Renal cortical epithelial cell (primary cell): ENCODE measurements around the gene LETM1. TPM values are rescaled to one million over a fixed set of nuclear protein-coding genes. Genes with fewer than 3 reads are reported as not detected.

Experiments
- DNase-seq: peaks from one replicate; pipeline ENCODE4 v3.0.0-alpha.2; 2011; ENCODE audit warnings: low read depth
- total RNA-seq: library from RNA; depleted of rRNA; stranded (reverse); fragments of >200 nt; gene quantifications from 2 replicates; pipeline ENCODE4 v1.2.3, GENCODE V29; 2014

LETM1 gene
- total RNA-seq, 1 donor from 2014 or later: 102 TPM

- DNase-seq: no peak
These were observed 49.2 kb downstream of the LETM1 start for GRCh38 chr4:1806596-1807331.

GRCh38 chr4:1806223-1806564 is 49.8 kb downstream of the LETM1 start:
- DNase-seq: no peak

- no peak for DNase-seq
These were observed 50.3 kb downstream of the LETM1 start for GRCh38 chr4:1805493-1806222.

- no peak for DNase-seq
These were observed 51.1 kb downstream of the LETM1 start for GRCh38 chr4:1804638-1805492.

- no peak for DNase-seq
These were observed 52.2 kb downstream of the LETM1 start for GRCh38 chr4:1803523-1804423.

- no peak for DNase-seq
These were observed 53.0 kb downstream of the LETM1 start for GRCh38 chr4:1802720-1803522.

- no peak for DNase-seq
These were observed 53.7 kb downstream of the LETM1 start for GRCh38 chr4:1802151-1802715.

GRCh38 chr4:1801286-1801958 is 54.5 kb downstream of the LETM1 start:
- no peak for DNase-seq

- DNase-seq: no peak
These were observed 55.2 kb downstream of the LETM1 start for GRCh38 chr4:1800805-1801204.

GRCh38 chr4:1799387-1800375 is 56.3 kb downstream of the LETM1 start:
- no peak for DNase-seq

GRCh38 chr4:1798580-1799386 is 57.2 kb downstream of the LETM1 start:
- no peak for DNase-seq

GRCh38 chr4:1797861-1798579 is 57.9 kb downstream of the LETM1 start:
- no peak for DNase-seq

- no peak for DNase-seq
These were observed 58.6 kb downstream of the LETM1 start for GRCh38 chr4:1797298-1797860.

- no peak for DNase-seq
These were observed 59.3 kb downstream of the LETM1 start for GRCh38 chr4:1796486-1797204.

- DNase-seq: peak; percentile 14
These were observed 60.4 kb downstream of the LETM1 start for GRCh38 chr4:1795299-1796195.
